HG02642 (cell line): Measurements from ENCODE around the gene GLS.
"Not testable (repeated sequence)": the region's sequence is repeated elsewhere in the genome, so short reads cannot be mapped to it uniquely, and the experiment has no call there.

Experiments used
- ATAC-seq: cut with Tn5 transposase; IDR thresholded peaks from one replicate; pipeline ENCODE4 v1.9.1; 2021; ENCODE audit warnings: mild to moderate bottlenecking; ENCODE audit not compliant: unreplicated experiment, poor library complexity

The GLS gene

DNA sequence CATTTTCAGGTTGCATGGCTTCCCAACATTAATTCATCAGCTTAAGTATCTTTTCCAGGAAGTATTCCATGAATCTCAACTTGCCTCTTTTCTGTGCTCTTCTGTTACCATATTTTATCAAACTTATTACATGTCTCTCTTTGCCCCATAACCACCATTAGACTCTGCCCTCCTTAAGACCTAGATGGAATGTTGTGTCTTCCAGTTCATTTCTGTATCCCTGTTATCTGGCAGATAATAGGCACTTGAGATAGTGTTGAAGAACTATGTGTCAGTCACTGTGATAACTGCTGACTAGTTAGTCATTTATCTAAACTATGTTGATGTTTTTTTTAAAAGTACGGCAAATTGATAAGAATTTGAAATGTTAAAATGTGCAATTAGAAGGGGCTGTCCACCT is 41.8 kb downstream of the GLS start:
- no peak for ATAC-seq

DNA sequence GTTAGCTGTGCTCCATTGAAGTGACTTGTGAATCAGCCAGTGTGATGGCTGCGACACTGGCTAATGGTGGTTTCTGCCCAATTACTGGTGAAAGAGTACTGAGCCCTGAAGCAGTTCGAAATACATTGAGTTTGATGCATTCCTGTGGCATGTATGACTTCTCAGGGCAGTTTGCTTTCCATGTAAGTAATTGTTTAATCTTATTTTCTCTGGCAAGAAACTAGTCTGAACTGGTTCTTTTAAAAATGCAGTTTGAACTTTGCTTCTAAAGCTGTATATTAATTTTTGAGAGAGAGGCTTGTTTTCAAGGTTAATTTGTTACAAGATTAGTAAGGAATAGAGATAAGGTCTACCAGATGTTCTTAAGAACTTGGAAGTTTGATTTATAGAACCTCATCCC is 46.7 kb downstream of the GLS start:
- no peak for ATAC-seq

- no peak for ATAC-seq
Observed at GRCh38 chr2:190929919-190930318, 49.3 kb downstream of the GLS start.

- no peak for ATAC-seq
Observed at GRCh38 chr2:190930411-190930810, 49.8 kb downstream of the GLS start.

GRCh38 chr2:190932514-190932913 is 51.9 kb downstream of the GLS start:
- no peak for ATAC-seq

DNA sequence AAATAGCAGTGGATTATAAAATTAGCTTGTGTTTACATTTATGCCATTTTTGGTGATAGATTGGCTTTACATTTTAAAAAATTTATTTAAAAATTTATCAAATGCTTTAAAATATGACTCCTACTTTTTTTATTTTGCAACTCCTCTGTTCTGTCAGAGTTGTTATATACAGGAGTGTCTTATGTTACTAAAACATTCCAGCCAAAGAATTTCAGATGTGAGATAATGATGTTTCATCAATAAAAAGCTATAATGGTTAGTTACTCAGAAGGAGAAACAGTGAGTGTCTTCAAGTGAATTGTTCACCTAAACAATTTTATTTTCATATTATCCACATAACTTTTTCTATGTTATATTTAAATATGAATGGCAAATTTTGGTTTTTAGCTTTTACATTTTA is 52.7 kb downstream of the GLS start:
- no peak for ATAC-seq

- no peak for ATAC-seq
Observed at GRCh38 chr2:190935054-190935453, 54.4 kb downstream of the GLS start.

DNA sequence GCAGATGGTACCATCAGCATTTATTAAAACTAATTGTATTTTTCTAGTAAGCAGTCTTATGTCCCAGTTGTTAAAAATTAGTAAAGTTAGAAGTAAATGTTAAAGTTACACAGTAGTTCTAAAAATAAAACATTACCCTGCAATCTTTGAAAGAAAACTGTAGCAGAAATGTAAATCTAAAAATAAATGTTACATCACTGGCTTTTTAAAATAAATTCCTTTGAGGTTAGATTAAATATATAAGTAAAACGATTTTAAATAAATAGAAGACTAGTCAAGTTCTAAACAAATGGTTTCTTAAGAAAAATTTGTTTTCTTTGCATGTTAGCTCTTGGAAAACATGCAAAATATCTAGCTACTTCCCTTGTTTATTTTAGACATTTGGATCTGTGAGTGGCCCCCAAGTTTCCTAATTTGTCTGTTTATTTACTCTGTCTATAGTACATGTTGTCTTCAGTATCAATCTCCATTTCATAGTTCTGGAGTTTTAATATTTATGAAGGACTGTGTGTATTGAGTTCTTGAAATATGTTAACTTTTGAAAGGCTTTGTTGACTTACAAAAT is 58.2 kb downstream of the GLS start:
- ATAC-seq: no peak

GRCh38 chr2:190940454-190940853 is 59.8 kb downstream of the GLS start:
- no peak for ATAC-seq

- no peak for ATAC-seq
Observed at GRCh38 chr2:190941571-190941970, 61.0 kb downstream of the GLS start.

- ATAC-seq: no peak
Observed at GRCh38 chr2:190942697-190943096, 62.1 kb downstream of the GLS start.

GRCh38 chr2:190943706-190944105 is 63.1 kb downstream of the GLS start:
- no peak for ATAC-seq

DNA sequence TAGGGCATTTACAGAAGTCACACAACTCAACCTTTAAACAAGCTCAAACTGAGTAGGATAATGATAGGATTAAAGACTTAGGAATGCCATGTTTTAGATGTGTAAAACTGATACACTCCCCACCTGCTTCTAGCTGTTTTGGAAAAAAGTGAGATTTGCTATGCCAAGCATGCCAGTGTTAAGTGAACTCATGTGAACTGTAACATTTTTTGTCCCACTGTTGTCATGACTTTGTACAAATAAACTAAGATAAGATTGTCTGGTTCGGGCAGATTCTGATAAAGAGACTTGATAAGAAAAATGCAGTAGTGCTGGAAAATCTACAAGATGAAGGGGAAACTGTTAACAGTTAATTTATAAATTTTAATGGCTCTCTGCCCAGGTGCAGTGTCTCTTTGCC is 66.5 kb downstream of the GLS start:
- ATAC-seq: no peak

GRCh38 chr2:190947711-190948251 is 67.2 kb downstream of the GLS start:
- ATAC-seq: peak; percentile 77

GRCh38 chr2:190948671-190949070 is 68.0 kb downstream of the GLS start:
- peak; percentile 47 for ATAC-seq

DNA sequence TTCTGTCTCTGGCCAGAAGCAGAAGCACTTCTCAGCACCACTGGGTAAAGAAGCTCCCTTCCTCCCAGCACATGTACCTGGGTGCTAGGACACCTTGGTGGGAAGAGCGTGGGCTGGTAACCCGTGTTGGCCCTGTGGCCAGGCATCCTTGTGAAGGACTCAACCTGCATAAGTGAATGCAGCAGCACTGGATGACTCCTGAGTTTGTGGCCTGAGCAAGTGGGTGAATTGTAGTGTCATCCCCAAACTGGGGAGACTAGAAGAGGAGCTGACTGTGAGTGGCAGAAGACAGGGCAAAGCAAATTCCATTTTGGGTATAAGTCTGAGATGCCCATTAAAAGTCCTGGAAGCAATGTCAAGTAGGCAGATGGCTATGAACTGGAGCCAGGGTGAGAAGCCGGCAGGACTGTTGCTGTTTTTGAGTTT is 70.0 kb downstream of the GLS start:
- no peak for ATAC-seq

DNA sequence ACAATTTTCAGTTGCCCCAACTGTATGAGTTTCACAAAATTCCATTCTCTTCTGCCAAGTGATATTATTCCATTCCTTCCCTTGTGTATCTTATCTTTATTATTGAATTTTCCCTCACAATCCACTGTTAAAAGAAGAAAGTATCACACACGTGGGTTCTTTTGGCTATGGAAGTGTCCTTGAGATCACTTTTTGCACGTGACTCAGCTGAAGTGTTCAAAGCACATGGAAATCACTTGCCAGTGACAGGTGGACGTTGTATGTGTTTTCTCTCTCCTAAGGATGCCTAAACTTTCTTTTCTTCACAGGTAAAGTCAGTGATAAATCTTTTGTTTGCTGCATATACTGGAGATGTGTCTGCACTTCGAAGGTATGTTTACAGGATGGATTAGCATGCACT is 72.6 kb downstream of the GLS start:
- ATAC-seq: no peak

GRCh38 chr2:190959911-190960788 is 79.5 kb downstream of the GLS start:
- no peak for ATAC-seq

GRCh38 chr2:190961117-190961516 is 80.5 kb downstream of the GLS start:
- not testable (repeated sequence) for ATAC-seq

GRCh38 chr2:190961918-190962487 is 81.4 kb downstream of the GLS start:
- no peak for ATAC-seq

DNA sequence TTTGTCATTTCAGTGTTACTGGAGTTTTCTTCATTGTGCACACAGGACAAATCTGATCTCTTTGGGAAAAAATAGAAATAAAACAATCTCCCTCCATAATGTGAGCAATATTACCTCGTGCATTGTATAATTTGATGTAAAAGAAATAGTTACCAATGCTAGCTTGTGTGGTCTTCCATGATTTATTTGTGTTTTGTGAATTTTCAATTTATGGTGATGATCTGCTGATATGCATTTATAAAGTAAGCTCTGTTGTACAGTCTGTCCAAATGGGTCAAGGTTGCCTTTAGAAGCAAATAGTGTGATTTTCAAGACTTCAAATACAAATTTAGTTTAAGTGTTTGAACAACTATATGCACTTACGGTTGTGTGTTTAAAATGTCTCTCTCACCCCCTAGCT is 82.5 kb downstream of the GLS start:
- no peak for ATAC-seq
